Endothelial cell (in vitro differentiated cells): Measurements from ENCODE around the gene VIPR2. TPM values are rescaled to one million over a fixed set of nuclear protein-coding genes. Genes with fewer than 3 reads are reported as not detected.
"Not testable (repeated sequence)": the region's sequence is repeated elsewhere in the genome, so short reads cannot be mapped to it uniquely, and the experiment has no call there.

ENCODE experiments used
- DNase-seq: peaks from one replicate; pipeline ENCODE4 v3.0.0; 2021; ENCODE audit warnings: low spot score
- H3K27ac Mint-ChIP-seq: one replicate; pipeline ENCODE4 v1.8.0; 2021; ENCODE audit warnings: mixed read lengths, inconsistent platforms; ENCODE audit not compliant: unreplicated experiment
- H3K27me3 Mint-ChIP-seq: one replicate; pipeline ENCODE4 v1.8.0; 2021; ENCODE audit warnings: mild to moderate bottlenecking, moderate library complexity, mixed read lengths, inconsistent platforms; ENCODE audit not compliant: unreplicated experiment
- H3K36me3 Mint-ChIP-seq: one replicate; pipeline ENCODE4 v1.8.0; 2021; ENCODE audit warnings: mild to moderate bottlenecking, low read depth, mixed read lengths, inconsistent platforms; ENCODE audit not compliant: unreplicated experiment
- H3K4me1 Mint-ChIP-seq: one replicate; pipeline ENCODE4 v1.8.0; 2021; ENCODE audit warnings: mild to moderate bottlenecking, mixed read lengths, inconsistent platforms; ENCODE audit not compliant: unreplicated experiment
- H3K4me3 Mint-ChIP-seq: one replicate; pipeline ENCODE4 v1.8.0; 2021; ENCODE audit warnings: mild to moderate bottlenecking, mixed read lengths, inconsistent platforms; ENCODE audit not compliant: unreplicated experiment
- H3K9me3 Mint-ChIP-seq: one replicate; pipeline ENCODE4 v1.8.0; 2021; ENCODE audit warnings: mixed read lengths, inconsistent platforms; ENCODE audit not compliant: unreplicated experiment
- CTCF ChIP-seq: fragments of 200-600 bp; sonication (generic); IDR thresholded peaks from one replicate; pipeline ENCODE4 v1.5.0; 2021; ENCODE audit warnings: antibody characterized with exemption; ENCODE audit not compliant: unreplicated experiment
- total RNA-seq: library from RNA; stranded (reverse); fragmentation: NEBNext Ultra II Directional; extraction: Animal tissue kit (Norgen Biotek cat#: 25700); gene quantifications from one replicate; pipeline ENCODE4 v1.2.1, GENCODE V29; 2021; ENCODE audit not compliant: unreplicated experiment

The VIPR2 gene
- total RNA-seq, 1 donor from 2014 or later, result 2.4 TPM

GRCh38 chr7:159172400-159172799 is 27.7 kb upstream of the VIPR2 start:
- no peak overlapping the region for H3K4me3 Mint-ChIP-seq
- H3K27ac Mint-ChIP-seq, result no peak overlapping the region
- DNase-seq, result no peak
- peaks cover 18% of the 10 kb centered on the region for H3K36me3 Mint-ChIP-seq
- no peaks in the 10 kb centered on the region for H3K4me1 Mint-ChIP-seq
- H3K27me3 Mint-ChIP-seq, result peaks cover 4% of the 10 kb centered on the region
- no peak for TF ChIP-seq CTCF
- H3K9me3 Mint-ChIP-seq, result peaks cover 43% of the 10 kb centered on the region

- Mint-ChIP-seq H3K4me1 (no peaks in the 10 kb centered on the region), H3K36me3 (peaks cover 18% of the 10 kb centered on the region), H3K27ac (no peak overlapping the region), H3K27me3 (peaks cover 4% of the 10 kb centered on the region), H3K4me3 (no peak overlapping the region), H3K9me3 (peaks cover 33% of the 10 kb centered on the region)
- no peak for TF ChIP-seq CTCF
- DNase-seq, result no peak
These were observed 24.7 kb upstream of the VIPR2 start for GRCh38 chr7:159169391-159169790.

GRCh38 chr7:159167139-159167538 is 22.5 kb upstream of the VIPR2 start:
- TF ChIP-seq CTCF, result no peak
- DNase-seq, result no peak
- Mint-ChIP-seq H3K9me3 (peaks cover 17% of the 10 kb centered on the region), H3K27ac (no peak overlapping the region), H3K4me3 (no peak overlapping the region), H3K4me1 (no peaks in the 10 kb centered on the region), H3K36me3 (peaks cover 8% of the 10 kb centered on the region), H3K27me3 (peaks cover 4% of the 10 kb centered on the region)

GRCh38 chr7:159166530-159166929 is 21.9 kb upstream of the VIPR2 start:
- DNase-seq, result no peak
- H3K4me3 Mint-ChIP-seq, result no peak overlapping the region
- no peaks in the 10 kb centered on the region for H3K4me1 Mint-ChIP-seq
- peaks cover 8% of the 10 kb centered on the region for H3K36me3 Mint-ChIP-seq
- H3K27ac Mint-ChIP-seq, result no peak overlapping the region
- no peak for TF ChIP-seq CTCF
- H3K9me3 Mint-ChIP-seq, result peaks cover 16% of the 10 kb centered on the region
- H3K27me3 Mint-ChIP-seq, result peaks cover 4% of the 10 kb centered on the region

- Mint-ChIP-seq H3K4me3 (no peak overlapping the region), H3K27me3 (peaks cover 2% of the 10 kb centered on the region), H3K4me1 (no peaks in the 10 kb centered on the region), H3K9me3 (peaks cover 12% of the 10 kb centered on the region), H3K27ac (no peak overlapping the region), H3K36me3 (peaks cover 5% of the 10 kb centered on the region)
- DNase-seq, result no peak
- no peak for TF ChIP-seq CTCF
These were observed 20.7 kb upstream of the VIPR2 start for GRCh38 chr7:159165352-159165751.

- not testable (repeated sequence) for H3K27ac Mint-ChIP-seq, H3K36me3 Mint-ChIP-seq
These were observed 19.1 kb upstream of the VIPR2 start for GRCh38 chr7:159163703-159164301.

GRCh38 chr7:159162050-159162626 is 17.5 kb upstream of the VIPR2 start:
- not testable (repeated sequence) for H3K27ac Mint-ChIP-seq, H3K9me3 Mint-ChIP-seq, H3K27me3 Mint-ChIP-seq, H3K4me3 Mint-ChIP-seq, DNase-seq, H3K36me3 Mint-ChIP-seq, H3K4me1 Mint-ChIP-seq

More at GRCh38 chr7:159163703-159164301, 19.1 kb upstream of the VIPR2 start:
- not testable (repeated sequence) for DNase-seq, H3K4me1 Mint-ChIP-seq, H3K9me3 Mint-ChIP-seq, H3K4me3 Mint-ChIP-seq, H3K27me3 Mint-ChIP-seq
